ENCODE data around the gene PRRT1B.

DNA sequence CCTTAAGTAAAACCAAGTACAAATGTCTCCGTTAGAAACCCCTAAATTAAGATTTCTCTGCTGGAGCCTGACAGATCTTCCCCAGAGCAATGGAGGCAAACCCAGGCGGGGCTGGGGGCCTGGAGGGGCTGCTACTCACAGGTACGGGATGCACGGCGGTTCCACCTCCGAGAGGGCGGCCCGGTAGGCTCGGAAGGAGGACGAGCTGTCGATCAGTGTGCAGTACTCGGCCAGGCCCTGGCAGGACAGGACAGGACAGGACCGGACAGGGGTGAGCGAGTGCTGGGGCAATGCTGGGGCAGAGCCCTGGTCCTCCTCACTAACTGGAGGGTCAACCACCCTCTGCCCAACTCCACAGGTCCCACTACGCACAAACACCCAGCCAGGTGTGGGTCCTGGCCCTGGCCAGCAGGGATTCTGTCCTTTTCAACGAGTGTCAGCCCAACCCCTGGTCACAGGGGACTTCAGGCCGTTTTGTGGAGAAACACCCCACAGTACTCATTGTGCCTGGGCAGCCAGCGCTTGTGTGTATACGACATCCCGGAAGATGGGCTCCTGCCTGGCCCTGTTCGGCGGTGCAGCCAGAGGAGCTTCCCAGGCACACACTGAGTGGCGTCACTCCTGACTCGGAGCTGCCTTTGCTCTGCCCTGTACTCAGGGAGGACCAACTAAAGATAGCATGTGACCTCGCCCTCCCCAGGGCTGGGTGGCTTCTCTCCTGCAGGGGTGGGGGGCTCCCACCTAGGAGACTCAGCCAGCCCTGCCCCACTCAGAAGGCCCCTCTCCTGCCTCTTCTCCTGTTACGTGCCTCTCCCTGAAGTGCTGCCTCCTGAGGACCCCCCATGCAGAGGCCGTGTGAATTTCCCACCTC is 37.4 kb downstream of the PRRT1B start:
- TF ChIP-seq MXI1 (IDR thresholded peaks at IDR 0.05; ENCODE audit: borderline replicate concordance, low read depth, low read length) = no peak
- TF ChIP-seq SMC3 (IDR thresholded peaks at IDR 0.05; ENCODE audit: low read depth, low read length) = no peak
- TF ChIP-seq, protein P1, sequence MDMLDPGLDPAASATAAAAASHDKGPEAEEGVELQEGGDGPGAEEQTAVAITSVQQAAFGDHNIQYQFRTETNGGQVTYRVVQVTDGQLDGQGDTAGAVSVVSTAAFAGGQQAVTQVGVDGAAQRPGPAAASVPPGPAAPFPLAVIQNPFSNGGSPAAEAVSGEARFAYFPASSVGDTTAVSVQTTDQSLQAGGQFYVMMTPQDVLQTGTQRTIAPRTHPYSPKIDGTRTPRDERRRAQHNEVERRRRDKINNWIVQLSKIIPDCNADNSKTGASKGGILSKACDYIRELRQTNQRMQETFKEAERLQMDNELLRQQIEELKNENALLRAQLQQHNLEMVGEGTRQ (IDR thresholded peaks at IDR 0.05; ENCODE audit: low read depth, low read length) = no peak
- TF ChIP-seq, protein P2, sequence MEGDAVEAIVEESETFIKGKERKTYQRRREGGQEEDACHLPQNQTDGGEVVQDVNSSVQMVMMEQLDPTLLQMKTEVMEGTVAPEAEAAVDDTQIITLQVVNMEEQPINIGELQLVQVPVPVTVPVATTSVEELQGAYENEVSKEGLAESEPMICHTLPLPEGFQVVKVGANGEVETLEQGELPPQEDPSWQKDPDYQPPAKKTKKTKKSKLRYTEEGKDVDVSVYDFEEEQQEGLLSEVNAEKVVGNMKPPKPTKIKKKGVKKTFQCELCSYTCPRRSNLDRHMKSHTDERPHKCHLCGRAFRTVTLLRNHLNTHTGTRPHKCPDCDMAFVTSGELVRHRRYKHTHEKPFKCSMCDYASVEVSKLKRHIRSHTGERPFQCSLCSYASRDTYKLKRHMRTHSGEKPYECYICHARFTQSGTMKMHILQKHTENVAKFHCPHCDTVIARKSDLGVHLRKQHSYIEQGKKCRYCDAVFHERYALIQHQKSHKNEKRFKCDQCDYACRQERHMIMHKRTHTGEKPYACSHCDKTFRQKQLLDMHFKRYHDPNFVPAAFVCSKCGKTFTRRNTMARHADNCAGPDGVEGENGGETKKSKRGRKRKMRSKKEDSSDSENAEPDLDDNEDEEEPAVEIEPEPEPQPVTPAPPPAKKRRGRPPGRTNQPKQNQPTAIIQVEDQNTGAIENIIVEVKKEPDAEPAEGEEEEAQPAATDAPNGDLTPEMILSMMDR (conservative IDR thresholded peaks at IDR 0.05; ENCODE audit: low read depth, low read length) = no peak
- TF ChIP-seq RFX5 (IDR thresholded peaks at IDR 0.05; ENCODE audit: low read depth, low read length) = no peak
- TF ChIP-seq CEBPB (IDR thresholded peaks at IDR 0.05; ENCODE audit: low read depth, low read length) = no peak
- no peak for TF ChIP-seq POLR2A (IDR thresholded peaks at IDR 0.05; ENCODE audit: low read depth, low read length)
- no peak for TF ChIP-seq RCOR1 (IDR thresholded peaks at IDR 0.05; ENCODE audit: insufficient replicate concordance, low read length)
- no peak for TF ChIP-seq RAD21 (IDR thresholded peaks at IDR 0.05; ENCODE audit: low read length)
- TF ChIP-seq CHD1 (IDR thresholded peaks at IDR 0.05; ENCODE audit: low read depth, low read length) = no peak
- TF ChIP-seq MAZ (IDR thresholded peaks at IDR 0.05; ENCODE audit: borderline replicate concordance, low read depth, low read length) = no peak
- no peak for TF ChIP-seq MAFK (IDR thresholded peaks at IDR 0.05; ENCODE audit: low read depth, low read length)

Measured in IMR-90 (cell line).